Measurements from ENCODE around the gene NUDT21.

NUDT21 gene

GRCh38 chr16:56448005-56448404 lies 3.1 kb downstream of the NUDT21 start:
- Histone ChIP-seq H3K9ac (ENCODE audit: low read depth, low read length, poor library complexity, severe bottlenecking) (peak overlapping the region; percentile 88), H3K36me3 (ENCODE audit: insufficient read depth, low read length) (peaks cover 32% of the 10 kb centered on the region; the same call in 1 of the 2 replicates)
- TF ChIP-seq CTCF (conservative IDR thresholded peaks at IDR 0.05; ENCODE audit: low read length) (no peak), EZH2phosphoT487 (IDR thresholded peaks at IDR 0.05; ENCODE audit: borderline replicate concordance) (no peak)

GRCh38 chr16:56447286-56447685 lies 3.8 kb downstream of the NUDT21 start:
- peak overlapping the region; percentile 96 for H3K4me2 ChIP-seq (ENCODE audit: low read depth, low read length, poor library complexity, severe bottlenecking)
- no peak for TF ChIP-seq CTCF (conservative IDR thresholded peaks at IDR 0.05; ENCODE audit: low read length)
- TF ChIP-seq EZH2phosphoT487 (IDR thresholded peaks at IDR 0.05; ENCODE audit: borderline replicate concordance), result no peak
- peak overlapping the region; percentile 87 for H3K4me3 ChIP-seq (ENCODE audit: low read length, poor library complexity, severe bottlenecking)
- no peak overlapping the region for H2AFZ ChIP-seq (ENCODE audit: low read length)
- H3K36me3 ChIP-seq (ENCODE audit: insufficient read depth, low read length), result peaks cover 39% of the 10 kb centered on the region; the same call in 1 of the 2 replicates
- peak overlapping the region; percentile 88 for H3K9ac ChIP-seq (ENCODE audit: low read depth, low read length, poor library complexity, severe bottlenecking)
- H3K9me3 ChIP-seq (ENCODE audit: insufficient read depth, low read depth, low read length), result no peaks in the 10 kb centered on the region
- H3F3A ChIP-seq (ENCODE audit: low read depth), result no peaks in the 10 kb centered on the region
- H3K4me1 ChIP-seq (ENCODE audit: insufficient read depth, low read length, poor library complexity, severe bottlenecking), result peaks cover 62% of the 10 kb centered on the region
- peaks cover 61% of the 10 kb centered on the region for H4K20me1 ChIP-seq (ENCODE audit: insufficient read depth, low read length, poor library complexity, severe bottlenecking)
- no peaks in the 10 kb centered on the region for H3K27me3 ChIP-seq (ENCODE audit: insufficient read depth, low read length, poor library complexity, severe bottlenecking)
- peaks cover 91% of the 10 kb centered on the region for H3K79me2 ChIP-seq (ENCODE audit: insufficient read depth, low read length)
- H3K9me2 ChIP-seq (replicated peaks; ENCODE audit: low read depth, low read length), result no peaks in the 10 kb centered on the region

More at GRCh38 chr16:56448005-56448404, 3.1 kb downstream of the NUDT21 start:
- Histone ChIP-seq H3K9me2 (replicated peaks; ENCODE audit: low read depth, low read length) (no peaks in the 10 kb centered on the region), H3K9me3 (ENCODE audit: insufficient read depth, low read depth, low read length) (no peaks in the 10 kb centered on the region), H3K4me1 (ENCODE audit: insufficient read depth, low read length, poor library complexity, severe bottlenecking) (peaks cover 69% of the 10 kb centered on the region), H3K4me3 (ENCODE audit: low read length, poor library complexity, severe bottlenecking) (peak overlapping the region; percentile 87), H4K20me1 (ENCODE audit: insufficient read depth, low read length, poor library complexity, severe bottlenecking) (peaks cover 61% of the 10 kb centered on the region), H3K27me3 (ENCODE audit: insufficient read depth, low read length, poor library complexity, severe bottlenecking) (no peaks in the 10 kb centered on the region), H3F3A (ENCODE audit: low read depth) (no peaks in the 10 kb centered on the region), H2AFZ (ENCODE audit: low read length) (no peak overlapping the region), H3K79me2 (ENCODE audit: insufficient read depth, low read length) (peaks cover 91% of the 10 kb centered on the region), H3K4me2 (ENCODE audit: low read depth, low read length, poor library complexity, severe bottlenecking) (peak overlapping the region; percentile 96)

GRCh38 chr16:56438038-56438437 lies 13.1 kb downstream of the NUDT21 start:
- TF ChIP-seq EZH2phosphoT487 (IDR thresholded peaks at IDR 0.05; ENCODE audit: borderline replicate concordance) (no peak), CTCF (conservative IDR thresholded peaks at IDR 0.05; ENCODE audit: low read length) (no peak)
- Histone ChIP-seq H3K4me1 (ENCODE audit: insufficient read depth, low read length, poor library complexity, severe bottlenecking) (no peaks in the 10 kb centered on the region), H3K9me3 (ENCODE audit: insufficient read depth, low read depth, low read length) (no peaks in the 10 kb centered on the region), H3K4me3 (ENCODE audit: low read length, poor library complexity, severe bottlenecking) (no peak overlapping the region), H3K9ac (ENCODE audit: low read depth, low read length, poor library complexity, severe bottlenecking) (no peak overlapping the region), H3K79me2 (ENCODE audit: insufficient read depth, low read length) (peaks cover 35% of the 10 kb centered on the region), H3F3A (ENCODE audit: low read depth) (no peaks in the 10 kb centered on the region), H3K4me2 (ENCODE audit: low read depth, low read length, poor library complexity, severe bottlenecking) (no peak overlapping the region), H3K9me2 (replicated peaks; ENCODE audit: low read depth, low read length) (no peaks in the 10 kb centered on the region), H3K36me3 (ENCODE audit: insufficient read depth, low read length) (peaks cover 81% of the 10 kb centered on the region), H4K20me1 (ENCODE audit: insufficient read depth, low read length, poor library complexity, severe bottlenecking) (peaks cover 4% of the 10 kb centered on the region), H3K27me3 (ENCODE audit: insufficient read depth, low read length, poor library complexity, severe bottlenecking) (no peaks in the 10 kb centered on the region), H2AFZ (ENCODE audit: low read length) (no peak overlapping the region)

Measured in Loucy (cell line).